ENCODE results near the gene WNT10A.
"Not testable (repeated sequence)": the region's sequence is repeated elsewhere in the genome, so short reads cannot be mapped to it uniquely, and the experiment has no call there.

WNT10A gene

GRCh38 chr2:218893349-218894150, 12.9 kb downstream of the WNT10A start:
- peak; percentile 47 for DNase-seq (ENCODE audit: low spot score)

DNA sequence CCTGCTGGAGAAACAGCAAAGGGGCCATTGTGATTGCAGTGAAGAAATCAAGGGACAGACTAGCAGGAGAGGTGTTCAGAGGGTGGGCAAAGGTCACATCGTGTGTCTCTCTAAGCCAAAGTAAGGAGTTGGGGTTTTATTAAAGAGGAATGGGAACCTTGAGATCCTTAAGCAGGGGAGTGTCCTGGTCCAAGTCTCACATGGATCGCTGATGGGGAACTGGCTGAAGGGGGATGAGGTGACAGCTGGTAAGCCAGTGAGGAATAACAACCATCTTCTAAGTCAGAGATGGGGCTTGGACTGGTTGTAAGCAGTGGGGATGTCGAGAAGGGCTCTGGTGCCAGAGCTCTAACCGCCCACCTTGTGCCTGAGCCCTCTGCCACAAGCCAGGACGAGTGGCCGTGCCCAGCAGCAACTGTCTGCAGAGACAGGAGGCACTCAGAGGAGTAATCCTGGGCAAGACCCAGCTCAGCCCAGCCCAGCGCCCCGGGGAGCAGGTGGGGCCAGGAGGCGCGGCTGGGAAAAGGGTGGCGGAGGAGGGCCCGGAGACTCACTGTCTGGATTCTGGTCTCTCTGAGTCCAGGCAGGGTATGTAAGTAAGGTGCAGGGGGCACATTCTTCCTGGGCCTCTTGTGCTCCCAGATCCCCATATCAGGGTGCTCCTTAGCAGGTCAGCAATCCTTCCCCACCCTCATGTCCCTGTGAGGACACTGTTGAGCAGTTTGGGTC, 13.7 kb downstream of the WNT10A start:
- DNase-seq (ENCODE audit: low spot score) = no peak

GRCh38 chr2:218894880-218895157, 14.2 kb downstream of the WNT10A start:
- no peak for DNase-seq (ENCODE audit: low spot score)

DNA sequence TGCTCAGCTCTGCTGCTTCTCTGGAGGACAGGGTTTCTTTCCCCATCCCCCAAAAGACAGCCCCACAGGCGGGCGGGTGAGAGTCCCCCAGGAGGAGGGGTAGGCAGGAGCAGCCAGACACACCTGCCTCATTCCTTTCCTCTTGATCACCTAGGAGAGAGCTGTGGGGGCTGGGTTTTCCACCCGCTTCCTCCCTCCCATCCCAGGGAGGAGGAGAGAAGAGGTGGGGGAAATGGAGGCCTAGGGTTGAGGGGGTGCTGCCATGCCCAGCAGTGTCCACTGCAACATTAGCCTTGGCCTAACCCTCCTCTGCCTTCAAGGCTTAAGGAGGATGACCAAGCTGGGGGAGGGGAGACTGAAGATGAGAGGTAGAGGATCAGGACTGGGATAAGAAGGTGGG, 14.7 kb downstream of the WNT10A start:
- peak; percentile 11 for DNase-seq (ENCODE audit: low spot score)

- peak; percentile 31 for DNase-seq (ENCODE audit: low spot score)
Observed at GRCh38 chr2:218895759-218896500, 15.3 kb downstream of the WNT10A start.

DNA sequence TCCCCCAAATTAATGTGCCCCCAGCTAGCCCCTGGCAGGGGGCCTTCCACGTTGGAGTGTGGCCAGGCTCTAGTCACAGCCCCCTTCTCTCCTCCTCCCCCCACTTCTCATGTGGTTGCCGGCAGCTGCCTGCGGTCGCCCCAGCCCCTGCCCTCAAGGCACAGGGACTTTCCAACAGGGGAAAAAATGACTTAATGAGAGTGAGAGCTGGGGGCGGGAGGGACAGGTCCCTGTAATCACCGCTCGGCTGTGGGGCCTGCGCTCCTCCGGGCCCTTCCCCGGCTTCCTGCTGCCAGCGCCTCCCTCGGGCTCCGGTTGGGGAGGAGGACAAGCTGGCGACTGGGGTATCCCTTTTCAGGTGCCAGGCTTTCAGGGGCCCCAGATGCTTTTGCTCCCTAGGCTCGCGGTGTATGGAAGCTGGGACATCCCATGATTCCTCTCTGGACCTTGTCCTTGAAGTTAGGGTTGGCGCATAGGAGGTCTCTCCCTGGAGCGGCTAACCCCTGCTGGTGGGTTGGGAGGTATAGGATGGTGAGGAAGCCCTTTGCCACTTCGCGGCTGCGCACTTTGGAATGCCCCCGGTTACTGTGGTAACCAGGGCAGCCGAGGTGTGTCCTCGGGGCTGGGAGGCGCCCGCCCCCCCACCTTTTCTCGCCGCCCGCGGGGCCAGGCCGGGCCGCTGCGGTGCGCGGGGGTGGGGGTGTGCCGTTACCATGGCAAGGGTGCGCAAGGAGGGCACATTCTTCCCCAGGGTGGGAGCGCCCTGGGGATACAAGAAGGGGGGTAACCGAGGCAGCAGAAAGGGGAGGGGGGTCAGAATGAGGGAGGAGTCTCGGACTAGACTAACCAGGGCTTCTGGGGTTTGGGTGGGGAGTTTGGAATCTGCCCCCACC, 16.1 kb downstream of the WNT10A start:
- peak; percentile 93 for DNase-seq (ENCODE audit: low spot score)

- DNase-seq (ENCODE audit: low spot score) = peak; percentile 21
Observed at GRCh38 chr2:218897394-218898108, 16.9 kb downstream of the WNT10A start.

GRCh38 chr2:218898109-218898878, 17.6 kb downstream of the WNT10A start:
- DNase-seq (ENCODE audit: low spot score) = peak; percentile 83

- no peak for DNase-seq (ENCODE audit: low spot score)
Observed at GRCh38 chr2:218899147-218899546, 18.5 kb downstream of the WNT10A start.

DNA sequence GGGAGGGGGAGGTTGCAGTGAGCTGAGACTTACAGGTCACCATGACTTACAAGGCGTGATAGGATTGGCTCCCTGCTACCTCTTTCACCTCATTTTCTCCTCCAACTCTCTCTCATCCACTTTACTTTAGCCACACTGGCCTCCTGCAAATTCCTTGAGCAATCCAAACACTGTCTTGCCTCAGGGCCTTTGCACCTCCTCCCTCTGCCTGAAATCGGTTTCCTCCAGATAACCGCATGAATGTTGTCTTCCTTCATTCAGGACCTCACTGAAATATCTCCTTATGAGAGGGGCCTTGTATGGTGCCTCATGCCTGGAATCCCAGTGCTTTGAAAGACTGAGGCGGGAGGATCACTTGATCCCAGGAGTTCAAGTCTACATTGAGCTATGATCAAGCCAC, 21.8 kb downstream of the WNT10A start:
- no peak for DNase-seq (ENCODE audit: low spot score)

GRCh38 chr2:218904176-218904575, 23.5 kb downstream of the WNT10A start:
- DNase-seq (ENCODE audit: low spot score) = no peak

GRCh38 chr2:218908721-218909619, 28.3 kb downstream of the WNT10A start:
- DNase-seq (ENCODE audit: low spot score) = peak; percentile 91

DNA sequence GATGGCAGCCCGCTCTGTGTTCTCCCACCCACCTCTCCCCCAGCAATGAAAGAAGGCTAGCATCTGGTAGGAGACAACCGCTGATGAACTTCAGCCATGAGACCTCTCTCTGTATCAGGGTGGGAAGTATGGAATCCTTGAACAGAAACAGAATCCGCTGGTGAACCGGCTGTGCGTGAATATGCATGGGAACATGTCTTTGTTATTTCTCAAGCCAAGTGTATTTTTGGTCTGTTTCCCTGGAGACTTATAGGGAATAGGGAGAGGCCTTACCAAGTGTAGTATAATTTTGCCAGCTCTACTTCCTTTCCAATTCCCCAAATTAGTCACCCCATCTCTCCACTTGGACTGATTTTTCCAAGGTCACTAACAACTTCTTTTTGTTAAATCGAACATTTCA, 30.1 kb downstream of the WNT10A start:
- DNase-seq (ENCODE audit: low spot score) = no peak

GRCh38 chr2:218920504-218920903, 39.9 kb downstream of the WNT10A start:
- no peak for DNase-seq (ENCODE audit: low spot score)

DNA sequence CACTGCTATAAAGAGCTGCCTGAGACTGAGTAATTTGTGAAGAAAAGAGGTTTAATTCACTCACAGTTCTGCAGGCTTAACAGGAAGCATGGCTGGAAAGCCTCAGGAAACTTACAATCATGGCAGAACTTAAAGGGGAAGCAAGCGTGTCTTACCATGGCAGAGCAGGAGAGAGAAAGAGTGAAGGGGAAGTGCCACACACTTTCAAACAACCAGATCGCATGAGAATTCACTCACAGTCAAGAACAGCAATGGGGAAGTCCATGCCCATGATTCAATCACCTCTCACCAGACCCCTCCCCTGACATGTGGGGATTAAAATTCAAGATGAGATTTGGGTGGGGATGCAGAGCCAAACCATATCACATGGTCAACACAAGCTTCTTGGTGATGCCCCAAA, 44.1 kb downstream of the WNT10A start:
- DNase-seq (ENCODE audit: low spot score) = no peak

- DNase-seq (ENCODE audit: low spot score) = no peak
Observed at GRCh38 chr2:218925434-218925833, 44.8 kb downstream of the WNT10A start.

DNA sequence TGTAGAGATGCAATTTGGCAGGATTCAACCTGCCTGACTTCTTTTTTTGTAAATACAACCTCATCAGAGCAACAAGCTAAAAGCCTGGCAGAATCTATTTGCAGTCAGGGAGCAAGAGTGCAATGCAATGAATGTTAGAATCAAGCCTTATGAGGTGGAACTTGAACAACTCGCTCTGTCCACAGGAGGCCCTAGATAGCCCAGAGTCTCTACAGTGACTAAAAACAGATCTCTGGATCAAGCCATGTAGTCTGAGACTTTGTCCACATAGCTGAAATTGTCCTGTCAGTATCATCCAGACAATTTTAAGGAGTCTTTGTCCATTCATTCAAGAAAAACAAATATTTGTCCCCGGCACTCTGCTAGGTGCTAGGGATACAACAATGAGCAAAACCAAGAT, 46.8 kb downstream of the WNT10A start:
- no peak for DNase-seq (ENCODE audit: low spot score)

- no peak for DNase-seq (ENCODE audit: low spot score)
Observed at GRCh38 chr2:218927876-218928275, 47.2 kb downstream of the WNT10A start.

DNA sequence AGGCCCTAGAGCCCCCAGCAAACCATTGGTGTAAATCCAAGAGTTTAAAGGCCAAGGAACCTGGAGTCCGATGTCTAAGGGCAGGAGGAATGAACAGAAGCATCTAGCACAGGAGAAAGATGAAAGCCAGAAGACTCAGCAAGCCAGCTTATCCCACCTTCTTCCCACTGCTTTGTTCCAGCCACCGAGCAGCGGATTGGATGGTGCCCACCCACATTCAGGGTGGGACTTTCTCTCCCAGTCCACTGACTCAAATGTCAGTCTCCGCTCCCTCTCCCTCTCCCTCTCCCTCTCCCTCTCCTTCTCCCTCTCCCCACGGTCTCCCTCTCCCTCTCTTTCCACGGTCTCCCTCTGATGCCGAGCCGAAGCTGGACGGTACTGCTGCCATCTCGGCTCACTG, 49.8 kb downstream of the WNT10A start:
- not testable (repeated sequence) for DNase-seq (ENCODE audit: low spot score)
